Mucosa of rectum (tissue), 2 donors: ENCODE data around the gene SELENOW.
"Not testable (repeated sequence)": the region's sequence is repeated elsewhere in the genome, so short reads cannot be mapped to it uniquely, and the experiment has no call there.

Experiments
- H3K27ac ChIP-seq, 2 donors: one replicate each; pipeline ENCODE4 v1.7.0; 2013; ENCODE audit warnings: inconsistent platforms in 2 of 2, low read depth in 2 of 2, low read length in 2 of 2
- H3K27me3 ChIP-seq, 2 donors: one replicate each; pipeline ENCODE4 v1.7.0; 2013; ENCODE audit warnings: low read length in 2 of 2; ENCODE audit not compliant: control insufficient read depth in 2 of 2, insufficient read depth in 2 of 2
- H3K36me3 ChIP-seq, 2 donors: one replicate each; pipeline ENCODE4 v1.7.0; 2013; ENCODE audit warnings: low read length in 2 of 2; ENCODE audit not compliant: control insufficient read depth in 2 of 2, insufficient read depth in 2 of 2
- H3K4me1 ChIP-seq, 2 donors: one replicate each; pipeline ENCODE4 v1.7.0; 2013; ENCODE audit warnings: low read length in 2 of 2, mild to moderate bottlenecking in 1 of 2; ENCODE audit not compliant: control insufficient read depth in 2 of 2, insufficient read depth in 2 of 2
- H3K4me3 ChIP-seq, 2 donors: one replicate each; pipeline ENCODE4 v1.7.0; 2013; ENCODE audit warnings: low read length in 2 of 2
- H3K9ac ChIP-seq, 2 donors: one replicate each; pipeline ENCODE4 v1.7.0; 2013; ENCODE audit warnings: low read length in 2 of 2, low read depth in 1 of 2, mild to moderate bottlenecking in 1 of 2
- H3K9me3 ChIP-seq, 2 donors: one replicate each; pipeline ENCODE4 v1.7.0; 2013; ENCODE audit warnings: low read length in 2 of 2; ENCODE audit not compliant: control insufficient read depth in 2 of 2
- donor health status: healthy.
- donor health status: Normal muscosa, but diverticular disease.

SELENOW gene

GRCh38 chr19:47779524-47780214, 1.2 kb downstream of the SELENOW start:
- Histone ChIP-seq H3K4me1 (peaks cover 16 to 40% of the 10 kb centered on the region in 2 donors), H3K9me3 (no peaks in the 10 kb centered on the region), H3K27me3 (no peaks in the 10 kb centered on the region), H3K36me3 (peaks cover 29 to 31% of the 10 kb centered on the region in 2 donors), H3K9ac (peak overlapping the region; percentile 92 to 96), H3K27ac (peak overlapping the region; percentile 93 to 99), H3K4me3 (peak overlapping the region; percentile 86 to 97)

GRCh38 chr19:47780215-47780551, 1.7 kb downstream of the SELENOW start:
- Histone ChIP-seq H3K9ac (peak overlapping the region; percentile 41 to 96), H3K27ac (peak overlapping the region; percentile 93 to 99), H3K36me3 (peaks cover 29 to 32% of the 10 kb centered on the region in 2 donors), H3K9me3 (no peaks in the 10 kb centered on the region), H3K4me1 (peaks cover 16 to 40% of the 10 kb centered on the region in 2 donors), H3K27me3 (no peaks in the 10 kb centered on the region), H3K4me3 (peak overlapping the region; percentile 86 to 97)

GRCh38 chr19:47781590-47782262, 3.2 kb downstream of the SELENOW start:
- Histone ChIP-seq H3K4me3 (no peak overlapping the region), H3K9ac (no peak overlapping the region), H3K27ac (peak overlapping the region in 1 of 2 donors; percentile 7), H3K9me3 (no peaks in the 10 kb centered on the region), H3K36me3 (peaks cover 36 to 39% of the 10 kb centered on the region in 2 donors), H3K4me1 (peaks cover 16 to 38% of the 10 kb centered on the region in 2 donors), H3K27me3 (no peaks in the 10 kb centered on the region)

GRCh38 chr19:47786566-47786965, 8.1 kb downstream of the SELENOW start:
- H3K36me3 ChIP-seq, result peaks cover 28 to 30% of the 10 kb centered on the region in 2 donors
- no peaks in the 10 kb centered on the region for H3K27me3 ChIP-seq
- H3K27ac ChIP-seq, result no peak overlapping the region
- H3K9ac ChIP-seq, result no peak overlapping the region
- H3K4me3 ChIP-seq, result no peak overlapping the region
- no peaks in the 10 kb centered on the region for H3K9me3 ChIP-seq
- peaks cover 3 to 6% of the 10 kb centered on the region in 2 donors for H3K4me1 ChIP-seq

- not testable (repeated sequence) for H3K4me3 ChIP-seq, H3K4me1 ChIP-seq, H3K27me3 ChIP-seq, H3K9me3 ChIP-seq, H3K27ac ChIP-seq, H3K9ac ChIP-seq
- peaks cover 23 to 24% of the 10 kb centered on the region in 2 donors for H3K36me3 ChIP-seq
These were observed 8.8 kb downstream of the SELENOW start for GRCh38 chr19:47787307-47787706.

GRCh38 chr19:47789811-47790210, 11.3 kb downstream of the SELENOW start:
- not testable (repeated sequence) for H3K4me1 ChIP-seq, H3K36me3 ChIP-seq, H3K4me3 ChIP-seq, H3K9me3 ChIP-seq, H3K9ac ChIP-seq, H3K27ac ChIP-seq, H3K27me3 ChIP-seq

- Histone ChIP-seq H3K27me3 (no peaks in the 10 kb centered on the region), H3K4me1 (no peaks in the 10 kb centered on the region), H3K4me3 (no peak overlapping the region), H3K9ac (no peak overlapping the region), H3K36me3 (peaks cover 5 to 7% of the 10 kb centered on the region in 2 donors), H3K9me3 (peaks cover 0 to 2% of the 10 kb centered on the region in 2 donors), H3K27ac (no peak overlapping the region)
These were observed 11.9 kb downstream of the SELENOW start for GRCh38 chr19:47790398-47790814.

- Histone ChIP-seq H3K27ac (no peak overlapping the region), H3K27me3 (no peaks in the 10 kb centered on the region), H3K9me3 (peaks cover 0 to 2% of the 10 kb centered on the region in 2 donors), H3K4me3 (no peak overlapping the region), H3K36me3 (no peaks in the 10 kb centered on the region), H3K9ac (no peak overlapping the region), H3K4me1 (no peaks in the 10 kb centered on the region)
These were observed 14.1 kb downstream of the SELENOW start for GRCh38 chr19:47792616-47793015.

GRCh38 chr19:47794526-47794925, 16.0 kb downstream of the SELENOW start:
- Histone ChIP-seq H3K4me3 (no peak overlapping the region), H3K27me3 (peaks cover 0 to 3% of the 10 kb centered on the region in 2 donors), H3K4me1 (no peaks in the 10 kb centered on the region), H3K9me3 (peaks cover 0 to 2% of the 10 kb centered on the region in 2 donors), H3K9ac (no peak overlapping the region), H3K36me3 (no peaks in the 10 kb centered on the region), H3K27ac (no peak overlapping the region)

- Histone ChIP-seq H3K27me3 (peaks cover 0 to 3% of the 10 kb centered on the region in 2 donors), H3K4me1 (no peaks in the 10 kb centered on the region), H3K9me3 (peaks cover 0 to 2% of the 10 kb centered on the region in 2 donors), H3K4me3 (no peak overlapping the region), H3K9ac (no peak overlapping the region), H3K27ac (no peak overlapping the region), H3K36me3 (no peaks in the 10 kb centered on the region)
These were observed 18.3 kb downstream of the SELENOW start for GRCh38 chr19:47796785-47797184.
